Measurements from ENCODE around the gene SLC41A3.
"Not testable (repeated sequence)": the region's sequence is repeated elsewhere in the genome, so short reads cannot be mapped to it uniquely, and the experiment has no call there.

The SLC41A3 gene

DNA sequence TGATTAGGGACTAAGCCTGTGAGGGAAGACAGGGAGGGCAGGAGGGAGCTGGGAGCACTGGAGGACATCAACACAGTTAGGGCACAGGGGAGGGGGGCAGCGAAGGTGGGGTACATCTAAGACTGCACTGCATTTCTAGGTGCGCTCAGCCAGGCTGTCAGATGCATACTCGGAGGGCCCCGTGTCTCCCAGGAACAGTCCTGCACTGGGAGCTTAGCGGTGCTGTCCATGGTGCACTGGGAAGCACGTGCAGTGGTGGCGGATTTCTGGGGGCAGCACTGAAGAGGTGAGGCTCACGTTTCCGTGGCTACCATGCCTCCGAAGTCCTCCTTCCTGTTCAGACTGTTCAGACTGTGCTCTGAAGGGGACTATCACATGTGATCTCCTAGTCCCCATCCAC lies 60.5 kb downstream of the SLC41A3 start:
- no peak for DNase-seq

DNA sequence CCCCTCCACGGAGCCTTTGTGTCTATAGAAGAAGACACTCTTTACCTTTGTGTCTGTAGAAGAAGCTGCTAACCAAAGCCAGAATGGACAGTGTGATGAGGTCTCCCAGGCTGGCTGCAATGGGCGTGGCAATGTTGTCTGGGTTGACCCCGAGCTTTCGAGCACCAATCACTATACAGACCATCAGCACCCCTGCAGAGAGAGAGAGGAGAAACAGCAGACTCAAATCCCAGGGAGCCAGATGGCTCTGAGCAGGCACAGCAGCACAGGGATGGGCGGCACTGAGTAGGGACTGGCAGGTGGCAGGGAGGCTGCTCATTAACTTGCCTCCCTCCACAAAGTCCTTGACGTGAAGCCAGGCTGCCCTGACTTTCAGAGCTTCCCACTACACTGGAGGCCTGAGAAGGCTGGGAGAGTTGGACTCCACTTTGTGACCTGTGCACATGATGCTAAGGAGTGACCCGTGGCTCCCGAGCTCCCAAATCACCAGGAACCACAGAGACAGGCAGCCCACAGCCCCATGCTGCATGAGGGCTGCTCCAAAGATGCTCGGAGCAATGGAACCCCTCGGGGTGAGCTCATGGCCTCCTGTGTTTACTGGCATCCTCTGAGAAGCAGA lies 61.1 kb downstream of the SLC41A3 start:
- no peak for DNase-seq

DNA sequence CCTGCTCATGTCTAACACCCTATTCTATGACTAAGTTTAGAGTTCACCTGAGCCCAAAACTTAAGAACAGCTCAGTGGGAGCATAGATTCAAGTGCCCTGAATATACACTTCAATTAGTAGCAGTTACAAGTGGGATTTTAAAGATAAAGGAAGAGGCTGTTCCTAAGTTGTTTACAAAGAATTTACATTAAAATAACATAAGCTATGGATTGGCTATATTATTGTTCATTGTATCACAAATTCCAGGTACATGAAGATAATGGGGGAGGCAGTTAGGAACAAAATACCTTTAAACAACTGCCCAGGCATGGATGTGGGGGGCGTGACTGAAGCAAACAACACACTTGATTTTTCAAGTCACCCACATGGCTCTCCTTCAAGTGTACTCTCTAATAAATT lies 62.2 kb downstream of the SLC41A3 start:
- DNase-seq = no peak

DNA sequence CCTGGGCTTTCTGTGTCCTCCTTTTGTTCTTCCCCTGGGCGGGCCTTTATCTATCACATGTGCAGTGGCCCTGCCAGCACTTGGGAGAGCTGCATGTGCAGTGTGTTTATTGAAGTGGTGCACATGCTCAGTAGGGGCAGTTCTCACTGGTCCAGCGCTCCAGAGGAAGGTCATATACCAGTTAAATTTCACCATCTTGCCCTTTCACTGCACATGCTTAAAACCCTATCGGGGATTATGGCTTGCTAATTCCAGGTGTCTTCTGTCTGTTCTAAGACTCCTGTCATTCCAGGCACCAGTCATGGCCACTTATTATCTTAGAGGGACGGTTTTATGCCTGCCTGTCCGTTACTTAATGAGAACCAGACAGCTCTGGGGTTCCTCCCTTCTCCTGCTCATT lies 62.7 kb downstream of the SLC41A3 start:
- DNase-seq = no peak

DNA sequence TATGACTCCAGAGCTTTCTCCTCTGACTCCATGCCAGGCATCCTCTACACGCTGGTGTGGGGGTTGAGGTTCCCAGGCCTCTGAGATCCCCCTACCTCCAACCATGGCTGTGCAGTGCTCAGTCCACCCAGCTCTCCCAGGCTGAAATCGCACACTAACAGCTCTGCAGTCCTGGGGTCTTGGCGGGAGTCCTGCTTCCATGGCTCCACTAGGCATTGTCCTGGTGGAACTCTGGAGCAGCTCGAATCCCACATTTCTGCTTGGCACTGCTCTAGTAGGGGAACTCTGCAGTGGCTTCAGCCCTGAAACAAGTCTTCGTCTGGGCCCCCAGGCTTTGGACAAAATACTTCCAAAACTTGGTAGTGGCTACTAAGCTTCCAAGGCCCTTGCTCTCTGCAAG lies 64.2 kb downstream of the SLC41A3 start:
- no peak for DNase-seq

DNA sequence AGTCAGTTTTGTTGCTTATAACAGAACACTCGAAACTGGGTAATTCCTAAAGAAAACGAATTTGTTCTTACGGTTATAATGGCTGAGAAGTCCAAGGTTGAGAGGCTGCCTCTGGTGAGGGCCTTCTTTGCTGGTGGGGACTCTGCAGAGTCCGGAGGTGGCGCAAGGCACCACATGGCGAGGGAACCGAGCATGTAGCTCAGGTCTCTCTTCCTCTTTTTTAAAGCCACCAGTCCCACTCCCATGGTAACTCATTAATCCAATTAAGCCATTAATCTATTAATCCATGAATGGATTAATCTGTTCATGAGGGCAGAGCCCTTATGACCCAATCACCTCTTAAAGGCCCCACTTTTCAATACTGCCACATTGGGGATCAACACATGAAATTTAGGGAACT lies 64.9 kb downstream of the SLC41A3 start:
- DNase-seq = no peak

DNA sequence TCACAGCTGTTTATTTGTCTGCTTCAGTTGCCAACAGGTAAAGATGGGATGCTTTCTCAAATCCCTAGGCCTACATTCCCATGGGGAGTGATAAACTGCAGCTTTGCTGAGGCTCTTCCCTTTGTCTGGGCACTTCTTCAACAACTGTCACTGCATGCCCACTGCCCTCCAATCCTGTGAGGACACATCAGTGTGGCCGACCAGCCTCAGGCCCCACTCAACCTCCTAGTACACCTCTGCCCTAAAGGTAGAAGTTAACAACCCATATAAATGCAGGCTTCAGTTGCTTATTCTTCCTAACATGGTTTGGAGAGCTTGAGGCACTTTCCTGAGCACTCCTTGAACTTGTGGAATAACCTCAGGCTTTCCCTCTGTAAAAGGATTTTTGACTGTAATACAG lies 65.4 kb downstream of the SLC41A3 start:
- no peak for DNase-seq

DNA sequence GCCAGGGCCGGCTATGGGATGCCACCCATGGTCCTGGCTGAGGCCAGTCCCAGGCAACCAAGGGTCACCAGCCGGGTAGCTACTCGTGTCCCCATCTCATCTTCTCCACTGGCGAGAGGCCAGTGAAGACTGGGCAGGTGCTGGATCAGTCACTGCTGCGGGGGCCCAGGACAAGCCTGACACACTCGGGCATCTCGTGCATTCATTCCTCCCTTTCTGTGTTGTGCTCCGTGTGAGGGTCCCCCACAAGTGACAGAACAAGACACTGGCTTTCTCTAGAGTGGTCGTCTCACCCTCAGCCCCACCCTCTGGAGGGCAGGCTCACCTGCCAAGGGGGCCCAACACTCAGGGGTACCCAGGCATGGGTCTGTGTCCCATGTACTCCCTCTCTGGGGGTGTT lies 66.6 kb downstream of the SLC41A3 start:
- no peak for DNase-seq

DNA sequence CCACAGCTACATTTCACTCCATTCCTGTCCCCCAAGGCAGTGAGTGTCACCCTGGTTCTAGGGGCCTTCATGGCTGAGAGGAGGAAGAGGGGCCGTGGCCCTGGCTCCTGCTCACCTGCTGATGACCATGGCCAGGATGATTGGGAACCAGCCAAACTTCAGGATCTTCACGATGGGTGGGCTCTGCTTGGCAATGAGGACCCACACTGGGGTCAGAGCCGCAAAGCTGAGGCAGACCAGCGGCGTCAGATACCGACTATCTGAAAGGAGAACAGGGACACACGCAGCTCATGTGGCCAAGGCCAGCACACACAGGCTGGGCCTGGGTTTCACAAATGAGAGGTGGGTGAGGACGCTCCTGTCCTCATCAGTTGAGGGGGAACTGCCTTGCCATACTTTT lies 67.3 kb downstream of the SLC41A3 start:
- no peak for DNase-seq

DNA sequence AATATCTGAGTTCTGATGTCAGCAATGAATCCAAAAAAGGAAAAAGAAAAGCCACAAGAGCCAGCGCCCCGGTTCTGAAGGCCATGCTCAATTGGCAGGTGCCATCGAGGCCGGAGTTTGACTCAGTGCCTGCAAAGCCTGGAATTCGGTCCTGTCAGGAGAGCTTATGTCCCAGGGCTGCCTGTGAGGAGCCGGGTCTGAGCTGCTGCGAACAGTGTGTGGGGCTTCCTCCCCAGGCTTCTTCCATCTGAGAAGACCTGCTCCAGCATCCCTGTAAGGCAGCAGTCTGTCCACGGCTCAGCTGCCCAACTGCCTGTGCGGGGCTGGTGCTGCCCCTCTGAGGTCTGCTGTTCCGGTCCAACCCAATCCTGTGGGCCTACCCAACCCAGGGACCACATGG lies 68.8 kb downstream of the SLC41A3 start:
- DNase-seq = no peak

DNA sequence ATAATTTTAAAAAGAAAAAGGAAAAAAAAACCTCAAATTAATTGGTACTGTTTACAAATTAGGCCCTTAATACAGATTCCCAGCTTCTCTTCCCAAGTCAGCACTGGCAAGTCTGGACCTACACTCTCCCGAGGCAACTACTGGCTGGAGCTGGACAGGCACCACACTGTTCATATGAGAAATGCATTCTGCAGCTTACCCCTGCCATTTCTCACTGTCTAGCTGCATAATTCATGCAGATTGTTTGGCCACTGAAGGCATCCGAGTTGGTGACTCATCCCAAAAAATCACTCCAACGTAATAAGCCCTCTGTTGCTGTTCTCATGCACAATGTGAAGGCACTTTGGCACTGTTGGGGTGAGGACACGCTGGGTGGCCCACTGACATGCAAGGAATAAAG lies 69.7 kb downstream of the SLC41A3 start:
- no peak for DNase-seq

DNA sequence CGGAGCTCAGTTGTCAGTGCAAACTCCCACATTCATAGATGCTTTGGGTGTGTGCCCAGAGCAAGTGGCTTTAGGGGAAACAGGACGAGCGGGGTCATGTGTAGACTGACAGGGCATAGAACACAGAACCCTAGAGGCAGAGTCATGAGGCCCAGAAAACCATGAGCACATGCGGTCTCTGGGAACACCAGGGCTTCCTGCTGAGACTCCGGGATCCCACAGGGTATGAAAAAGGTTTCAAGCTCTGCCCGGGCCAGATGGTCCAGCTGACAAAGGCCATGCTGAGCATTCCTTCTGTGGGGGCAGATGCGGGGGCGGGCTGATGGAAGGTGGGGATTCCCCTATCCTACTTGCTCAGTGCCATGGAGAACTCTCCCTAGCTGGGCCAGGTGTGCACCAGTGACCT lies 70.2 kb downstream of the SLC41A3 start:
- no peak for DNase-seq

DNA sequence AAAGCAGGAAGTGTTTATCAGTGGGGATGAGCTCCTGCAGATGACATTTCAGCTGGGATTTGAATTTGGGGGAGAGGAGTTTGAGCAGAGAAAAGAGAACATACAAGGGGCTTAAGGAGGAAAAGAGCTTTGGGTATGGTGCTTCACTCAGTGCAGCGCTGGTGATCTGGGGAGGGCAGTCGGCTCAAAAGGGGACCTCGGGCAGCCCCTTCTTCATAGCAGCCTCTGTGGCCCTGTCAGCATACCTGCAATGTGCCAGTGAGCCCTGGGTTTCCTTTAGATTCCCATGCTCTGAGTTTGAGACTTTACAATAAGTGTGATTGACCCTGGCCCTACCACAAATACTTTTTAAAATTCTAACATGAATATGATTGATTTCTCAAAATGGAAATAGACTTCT lies 74.7 kb downstream of the SLC41A3 start:
- no peak for DNase-seq

DNA sequence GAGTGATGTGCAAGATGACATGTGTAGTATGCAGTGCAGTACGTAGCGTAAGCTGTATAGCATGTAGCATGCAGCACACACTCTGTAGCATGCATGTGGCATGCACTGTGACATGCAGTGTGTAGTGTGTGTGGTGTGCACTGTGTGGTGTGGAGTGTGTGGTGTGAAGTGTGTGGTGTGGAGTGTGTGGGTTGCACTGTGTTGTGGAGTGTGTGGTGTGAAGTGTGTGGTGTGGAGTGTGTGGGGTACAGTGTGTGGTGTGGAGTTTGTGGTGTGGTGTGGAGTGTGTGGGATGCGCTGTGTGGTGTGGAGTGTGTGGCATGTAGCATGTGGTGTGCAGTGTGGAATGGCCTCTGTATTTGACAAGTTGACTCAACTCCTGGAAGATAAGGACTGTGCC lies 75.7 kb downstream of the SLC41A3 start:
- DNase-seq = no peak

DNA sequence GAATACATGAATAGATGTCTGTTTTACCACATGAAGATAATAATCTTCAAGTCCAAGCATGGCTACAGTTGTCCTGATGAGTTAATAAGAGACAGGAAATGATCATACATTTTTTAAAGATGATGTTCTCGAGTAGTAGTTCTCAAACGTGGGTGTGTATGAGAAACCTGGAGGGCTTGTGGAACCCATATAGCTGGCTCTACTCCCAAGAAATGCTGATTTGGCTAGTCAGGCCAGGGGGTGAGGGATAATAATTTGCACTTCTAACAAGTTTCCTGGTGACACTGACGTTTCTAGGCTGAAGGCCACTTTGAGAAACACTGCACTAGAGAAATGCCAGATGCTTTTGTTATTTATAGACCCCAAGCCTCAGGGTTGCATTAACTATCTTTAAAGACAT lies 78.0 kb downstream of the SLC41A3 start:
- DNase-seq = no peak

DNA sequence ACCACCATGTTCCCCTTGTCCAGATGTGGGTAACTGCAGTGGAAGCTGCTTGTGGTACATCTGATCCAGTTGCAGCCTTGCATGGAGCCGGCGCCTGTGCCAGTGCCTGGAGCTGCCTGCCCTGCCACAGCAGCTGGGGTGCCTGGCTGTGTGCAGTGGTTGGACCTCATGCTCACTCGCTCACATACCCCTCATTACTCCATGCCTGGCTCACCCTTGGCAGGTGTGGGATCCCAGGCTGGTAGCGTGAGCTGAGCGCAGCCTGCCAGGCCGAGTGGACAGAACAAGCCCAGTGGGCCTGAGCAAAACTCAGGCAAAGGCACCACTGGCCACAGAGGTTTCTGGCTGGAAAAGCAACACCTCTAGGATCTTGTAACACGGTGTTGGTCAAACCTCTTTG lies 79.2 kb downstream of the SLC41A3 start:
- DNase-seq = no peak

DNA sequence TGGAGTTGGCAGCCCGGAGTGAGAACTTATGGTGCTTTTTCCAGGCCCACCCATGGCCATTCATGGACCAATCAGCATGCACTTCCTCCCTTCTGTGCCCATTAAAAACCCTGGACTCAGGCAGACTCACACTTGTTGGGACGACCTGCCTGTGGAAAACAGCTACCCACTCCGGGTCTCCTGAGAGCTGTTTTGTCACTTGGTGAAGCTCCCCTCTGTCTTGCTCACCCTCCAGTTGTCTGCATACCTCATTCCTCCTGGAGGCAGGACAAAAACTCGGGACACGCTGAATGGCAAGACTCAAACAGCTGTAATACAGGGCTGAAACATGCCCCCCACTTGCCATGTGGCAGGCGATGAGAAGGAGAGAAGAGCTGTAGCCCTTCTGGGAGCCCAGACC lies 79.7 kb downstream of the SLC41A3 start:
- DNase-seq = no peak

DNA sequence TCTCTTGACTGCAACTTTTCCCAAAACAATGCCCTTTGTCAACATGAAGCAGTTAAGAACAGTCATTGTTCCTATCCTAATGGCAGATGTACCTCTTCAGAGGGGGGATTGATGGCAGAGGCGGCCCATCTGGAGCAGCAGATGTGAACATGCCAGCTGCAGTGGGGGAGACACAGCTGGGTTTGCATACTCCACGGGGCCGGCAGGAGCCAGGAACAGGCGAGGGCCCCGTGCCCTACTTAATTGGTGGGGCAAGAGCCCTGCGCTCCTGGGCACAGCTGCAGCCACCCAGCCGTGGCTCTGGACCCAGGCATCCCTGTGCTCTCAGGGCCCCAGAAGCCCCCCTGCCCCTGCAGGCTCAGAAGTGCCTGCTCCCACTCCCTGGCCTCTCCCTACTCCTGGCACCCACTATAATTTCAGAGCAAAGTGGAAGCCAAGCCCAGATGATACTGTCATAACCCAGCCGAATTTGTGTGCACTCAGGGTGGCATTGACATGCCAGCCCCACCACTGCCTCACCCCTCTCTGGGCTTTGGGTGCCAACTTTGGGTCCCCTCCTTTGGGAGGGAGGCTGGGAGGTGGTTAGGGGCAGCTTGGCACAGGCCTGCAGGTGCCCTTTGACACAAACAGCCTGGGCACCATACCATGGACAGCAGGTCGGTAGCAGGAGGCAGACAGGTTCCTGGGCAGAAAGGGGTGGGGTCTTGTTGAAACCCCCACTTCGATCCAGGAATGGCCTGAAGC lies 80.3 kb downstream of the SLC41A3 start:
- DNase-seq = no peak

DNA sequence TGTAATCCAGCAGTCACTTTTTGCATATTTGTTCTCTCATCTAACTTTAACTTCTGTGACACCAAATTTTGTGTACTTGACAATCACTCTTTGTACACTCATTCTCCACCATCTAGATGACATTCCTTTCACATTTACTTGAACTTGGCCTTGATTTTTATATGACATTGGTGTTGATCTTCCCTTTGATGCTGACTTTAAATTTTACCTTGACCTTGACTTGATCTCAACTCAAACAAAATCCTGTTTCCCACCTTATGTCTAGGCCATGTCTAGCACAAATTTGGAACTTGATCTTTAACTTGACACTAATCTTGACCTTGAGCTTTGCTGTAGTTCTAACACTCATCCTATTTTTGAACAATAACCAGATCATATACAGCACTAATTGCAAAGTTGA lies 81.7 kb downstream of the SLC41A3 start:
- no peak for DNase-seq

DNA sequence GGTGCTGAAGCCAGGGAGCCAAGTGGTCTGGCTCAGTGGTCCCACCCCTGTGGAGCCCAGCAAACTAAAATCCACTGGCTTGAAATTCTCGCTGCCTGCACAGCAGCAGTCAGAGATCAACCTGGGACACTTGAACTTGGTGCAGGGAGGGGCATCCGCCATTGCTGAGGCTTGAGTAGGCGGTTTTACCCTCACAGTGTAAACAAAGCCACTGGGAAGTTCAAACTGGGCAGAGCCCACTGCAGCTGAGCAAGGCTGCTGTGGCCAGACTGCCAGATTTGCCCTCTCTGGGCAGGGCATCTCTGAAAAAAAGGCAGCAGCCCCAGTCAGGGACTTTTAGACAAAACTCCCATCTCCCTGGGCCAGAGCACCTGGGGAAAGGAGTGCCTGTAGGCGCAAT lies 87.2 kb downstream of the SLC41A3 start:
- not testable (repeated sequence) for DNase-seq

DNA sequence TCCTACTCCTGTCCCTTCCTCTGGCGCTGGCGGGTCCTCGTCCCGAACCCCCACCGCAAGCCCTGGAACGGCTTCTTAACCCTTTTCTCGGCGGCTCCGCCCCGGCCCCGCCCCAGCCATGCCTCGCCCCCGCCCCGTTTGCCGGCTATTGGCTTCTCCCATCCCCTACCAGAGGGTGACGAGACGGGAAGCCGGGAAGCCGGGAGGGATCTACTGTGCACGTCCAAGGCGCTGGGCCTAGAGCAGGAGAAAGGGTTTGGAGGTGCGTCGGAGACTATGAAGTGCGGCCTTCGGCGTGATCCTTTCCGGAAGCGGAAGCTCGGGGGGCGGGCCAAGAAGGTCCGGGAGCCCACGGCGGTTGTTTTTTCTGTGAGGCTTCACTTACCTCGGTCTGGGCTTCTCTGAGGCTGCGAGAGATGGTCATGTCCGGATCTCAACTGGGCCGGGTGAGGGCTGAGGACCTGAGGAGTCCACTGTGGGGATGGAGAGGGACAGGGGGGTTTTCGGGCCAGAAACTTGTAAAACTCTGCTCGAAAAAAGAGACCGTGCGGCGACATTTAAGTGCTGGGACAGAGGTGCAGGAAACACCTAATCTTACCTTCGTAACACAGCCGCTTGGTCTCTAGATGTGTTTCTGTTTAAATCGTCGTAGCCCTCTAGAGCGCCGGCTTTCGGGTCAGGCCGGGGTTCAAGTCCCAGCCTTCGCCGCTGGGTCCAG lies 93.5 kb downstream of the SLC41A3 start:
- DNase-seq = peak; percentile 41

DNA sequence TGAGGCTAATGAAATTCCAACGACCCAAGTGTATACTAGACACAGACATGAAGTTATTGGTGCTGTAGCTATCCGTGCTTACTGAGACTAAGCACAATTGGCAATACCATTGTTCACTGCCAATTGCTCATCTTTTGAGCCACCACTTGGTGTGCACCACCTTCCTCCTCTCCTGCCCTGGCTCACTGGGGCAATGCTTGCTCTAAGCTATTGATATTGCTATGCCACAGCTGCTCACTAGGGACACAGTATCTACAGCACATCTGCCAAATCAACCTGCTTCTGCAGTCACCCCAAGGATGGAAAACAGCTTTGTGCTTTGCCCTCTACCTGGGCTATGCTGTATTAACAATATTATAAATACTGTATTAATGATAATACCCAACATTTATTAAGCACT lies 99.0 kb downstream of the SLC41A3 start:
- DNase-seq = not testable (repeated sequence)

DNA sequence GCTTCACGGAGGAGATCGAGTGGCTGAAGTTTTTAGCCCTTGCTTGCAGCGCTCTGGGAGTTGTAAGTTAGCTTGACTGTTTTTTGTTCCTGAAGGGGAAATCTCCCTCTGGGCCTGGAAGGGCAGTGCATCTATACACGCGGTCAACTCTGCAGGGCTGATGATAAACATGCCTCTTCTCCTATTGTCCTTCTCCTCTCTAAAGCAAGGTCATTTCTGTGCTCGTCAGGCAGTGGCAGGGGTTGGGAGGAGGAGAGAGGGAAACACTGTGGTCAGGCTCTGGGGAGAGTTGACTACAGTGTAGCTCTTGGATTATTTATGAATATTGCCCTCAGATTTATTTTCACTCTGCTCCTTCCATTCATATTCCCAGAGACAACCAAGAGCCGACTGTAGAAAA lies 106.8 kb downstream of the SLC41A3 start:
- not testable (repeated sequence) for DNase-seq

DNA sequence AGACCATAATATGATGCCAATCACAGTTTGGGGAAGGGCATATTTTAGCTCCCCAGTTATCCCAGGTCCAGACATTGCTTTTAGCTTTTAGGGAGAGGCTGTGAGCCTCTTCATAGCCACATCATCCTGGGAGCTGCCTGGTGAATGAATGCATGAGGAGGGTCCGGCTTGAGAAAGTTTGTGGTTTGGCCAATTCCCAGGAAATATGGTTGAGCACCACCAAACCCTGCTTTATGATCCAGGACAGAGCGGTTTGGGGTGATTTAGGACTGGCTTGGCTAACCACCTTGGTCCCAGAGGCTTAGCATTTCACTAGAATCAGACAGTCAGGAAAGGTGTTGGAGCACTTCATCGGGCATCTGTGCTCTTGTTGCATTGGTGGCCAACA lies 107.9 kb downstream of the SLC41A3 start:
- DNase-seq = not testable (repeated sequence)

Measured in KG1 (cell line).